IMR-90 (cell line): Measurements from ENCODE around the gene HOXA3. TPM values are rescaled to one million over a fixed set of nuclear protein-coding genes. Genes with fewer than 3 reads are reported as not detected.

Source experiments
- ATAC-seq: fragments of 200-7000 bp; cut with Tn5 transposase; 2 replicates; pipeline ENCODE4 v1.9.1; 2020; ENCODE audit warnings: low read depth, mild to moderate bottlenecking, moderate library complexity
- BruUV-seq: library from RNA; stranded (reverse); fragments of 400-500 nt; replicated peaks from 2 replicates; lab custom pipeline; 2021; lab: Mats Ljungman, UMichigan
- CTCF ChIA-PET: fragments of 300-600 bp; formaldehyde crosslinking; extraction: SDS; loops from one replicate; lab custom pipeline; 2021; ENCODE audit warnings: antibody characterized with exemption; lab: Yijun Ruan, JAX
- POLR2A ChIA-PET: fragments of 300-600 bp; sonication (Branson Sonifier 250); formaldehyde crosslinking; loops from one replicate; lab custom pipeline; 2022; ENCODE audit warnings: antibody characterized with exemption; ENCODE audit not compliant: unreplicated experiment; lab: Charles Lee
- DNase-seq: peaks from one replicate; pipeline ENCODE4 v3.0.0; 2013
- H2AFZ ChIP-seq: replicated peaks from 2 replicates; pipeline ENCODE3; 2013; ENCODE audit warnings: low read length, mild to moderate bottlenecking; ENCODE audit not compliant: poor library complexity
- H2AK5ac ChIP-seq: 2 replicates; pipeline ENCODE4 v1.6.1; 2013; ENCODE audit warnings: low read depth, low read length, inconsistent platforms
- H2AK9ac ChIP-seq: replicated peaks from 2 replicates; pipeline ENCODE3; 2013; ENCODE audit warnings: mild to moderate bottlenecking, low read depth, low read length, moderate library complexity; ENCODE audit not compliant: poor library complexity
- H2BK120ac ChIP-seq: 2 replicates; pipeline ENCODE4 v1.6.1; 2013; ENCODE audit warnings: low read depth, low read length, inconsistent platforms
- H2BK15ac ChIP-seq: 3 replicates; pipeline ENCODE4 v1.6.1; 2013; ENCODE audit warnings: low read depth, low read length, inconsistent platforms
- H2BK20ac ChIP-seq: 2 replicates; pipeline ENCODE4 v1.6.1; 2013; ENCODE audit warnings: low read depth, mild to moderate bottlenecking, inconsistent platforms, low read length, moderate library complexity
- H2BK5ac ChIP-seq: 2 replicates; pipeline ENCODE4 v1.6.1; 2013; ENCODE audit warnings: mild to moderate bottlenecking, low read depth, low read length, inconsistent platforms; ENCODE audit not compliant: poor library complexity, severe bottlenecking
- H3K14ac ChIP-seq: replicated peaks from 2 replicates; pipeline ENCODE4 v1.6.1; 2013; ENCODE audit warnings: low read depth, low read length, inconsistent platforms
- H3K18ac ChIP-seq: 2 replicates; pipeline ENCODE4 v1.6.1; 2013; ENCODE audit warnings: low read depth, low read length, control low read depth
- H3K23ac ChIP-seq: 2 replicates; pipeline ENCODE4 v1.6.1; 2013; ENCODE audit warnings: low read depth, low read length, inconsistent platforms
- H3K27ac ChIP-seq: 2 replicates; pipeline ENCODE4 v1.5.1; 2013; ENCODE audit warnings: mild to moderate bottlenecking, control low read depth, low read length; ENCODE audit not compliant: insufficient read depth
- H3K27me3 ChIP-seq: 2 replicates; pipeline ENCODE4 v1.6.1; 2013; ENCODE audit warnings: low read length; ENCODE audit not compliant: control insufficient read depth, insufficient read depth
- H3K36me3 ChIP-seq: 2 replicates; pipeline ENCODE4 v1.6.1; 2013; ENCODE audit warnings: low read length, mixed read lengths; ENCODE audit not compliant: control insufficient read depth, insufficient read depth
- H3K4ac ChIP-seq: 2 replicates; pipeline ENCODE4 v1.6.1; 2013; ENCODE audit warnings: low read depth, low read length, inconsistent platforms
- H3K4me1 ChIP-seq: 2 replicates; pipeline ENCODE4 v1.6.1; 2013; ENCODE audit warnings: low read length, mixed read lengths; ENCODE audit not compliant: control insufficient read depth, insufficient read depth
- H3K4me2 ChIP-seq: 2 replicates; pipeline ENCODE4 v1.6.1; 2013; ENCODE audit warnings: low read depth, mild to moderate bottlenecking, control low read depth, low read length, moderate library complexity
- H3K4me3 ChIP-seq: 2 replicates; pipeline ENCODE4 v1.5.1; 2013; ENCODE audit warnings: low read depth, mild to moderate bottlenecking, control low read depth, low read length, moderate library complexity; ENCODE audit not compliant: insufficient read depth
- H3K56ac ChIP-seq: 2 replicates; pipeline ENCODE4 v1.6.1; 2013; ENCODE audit warnings: low read length, inconsistent platforms; ENCODE audit not compliant: insufficient read depth; ENCODE audit errors: extremely low read depth
- H3K79me1 ChIP-seq, 2 experiments: 2 replicates each; pipeline ENCODE4 v1.6.1; 2013; ENCODE audit warnings: low read length in 2 of 2, inconsistent platforms in 1 of 2, low read depth in 1 of 2
- H3K9ac ChIP-seq: 2 replicates; pipeline ENCODE4 v1.6.1; 2013; ENCODE audit warnings: low read depth, low read length, control low read depth
- H3K9me1 ChIP-seq: 2 replicates; pipeline ENCODE4 v1.6.1; 2013; ENCODE audit warnings: low read length, inconsistent platforms; ENCODE audit not compliant: insufficient read depth
- H3K9me3 ChIP-seq: 2 replicates; pipeline ENCODE4 v1.6.1; 2013; ENCODE audit warnings: low read length; ENCODE audit not compliant: control insufficient read depth, insufficient read depth
- H4K20me1 ChIP-seq: 2 replicates; pipeline ENCODE4 v1.6.1; 2013; ENCODE audit warnings: low read length, inconsistent platforms; ENCODE audit not compliant: insufficient read depth
- H4K5ac ChIP-seq: 2 replicates; pipeline ENCODE4 v1.6.1; 2013; ENCODE audit warnings: mild to moderate bottlenecking, low read depth, low read length, control low read depth
- H4K8ac ChIP-seq, 2 experiments: 2 replicates each; pipeline ENCODE4 v1.6.1; 2013; ENCODE audit warnings: low read depth in 2 of 2, low read length in 2 of 2, control low read depth in 1 of 2, inconsistent platforms in 1 of 2
- H4K91ac ChIP-seq: 2 replicates; pipeline ENCODE4 v1.6.1; 2013; ENCODE audit warnings: low read depth, low read length, inconsistent platforms; ENCODE audit not compliant: insufficient read depth
- CHD1 ChIP-seq: IDR thresholded peaks from 2 replicates; pipeline ENCODE4 v1.6.1; 2012; ENCODE audit warnings: low read depth, low read length, improper control_type of control experiment
- MAFK ChIP-seq: IDR thresholded peaks from 2 replicates; pipeline ENCODE4 v1.6.1; 2012; ENCODE audit warnings: low read depth, low read length, improper control_type of control experiment
- WGBS, 2 experiments: methylation state at CpG; one replicate each; pipeline versions ENCODE4 v1.1.5 to v1.1.7; 2013; ENCODE audit warnings: missing lambda C conversion rate in 2 of 2; ENCODE audit not compliant: insufficient read length in 1 of 2; ENCODE audit errors: extremely low coverage in 2 of 2; 5-methylcytosine and 5-hydroxymethylcytosine counted together
- dilution Hi-C: fragments of 300-500 bp; cut with HindIII; formaldehyde crosslinking; loops from one replicate; pipeline ENCODE4 v1.14.3; 2018; ENCODE audit warnings: low sequenced_read_pairs; ENCODE audit not compliant: unreplicated experiment
- in situ Hi-C: fragments of 300-500 bp; cut with MboI; formaldehyde crosslinking; loops from 3 replicates; pipeline ENCODE4 v1.14.3; 2019; ENCODE audit warnings: low sequenced_read_pairs, inconsistent platforms, mixed read lengths
- intact Hi-C: fragments of 100-400 bp; cut with micrococcal nuclease; formaldehyde crosslinking; loops from 2 replicates; pipeline ENCODE4 v1.10.0; 2022
- polyA plus RNA-seq, 3 experiments: library from polyadenylated mRNA; depleted of rRNA; stranded (reverse); fragments of >200 nt; gene quantifications; 2 replicates each; pipeline ENCODE4 v1.2.3, GENCODE V29; 2012; ENCODE audit warnings: low replicate concordance in 1 of 3
- total RNA-seq: library from RNA; depleted of rRNA; stranded (reverse); fragments of >200 nt; gene quantifications from 2 replicates; pipeline ENCODE4 v1.2.3, GENCODE V29; 2012

HOXA3 gene
- total and polyA plus RNA-seq, 2 of the 4 experiments (the other 2 are of a cell fraction), result 0.90 to 5.4 TPM

- peak; percentile 33; the same call in 1 of the 2 replicates for TF ChIP-seq CHD1
- TF ChIP-seq MAFK, result no peak
- Histone ChIP-seq H2AFZ (peak overlapping the region; percentile 87), H3K18ac (peak overlapping the region; percentile 95), H2AK5ac (0 out of 2 replicates have a peak overlapping the region, but pooled peaks have one; percentile 42), H3K79me1 (peaks cover 0 to 31% of the 10 kb centered on the region in 2 experiments; a peak in 2 of 4 replicates), H2BK20ac (peak overlapping the region; percentile 63), H3K9me1 (no peaks in the 10 kb centered on the region), H3K56ac (peak overlapping the region; percentile 83), H4K20me1 (no peaks in the 10 kb centered on the region), H3K4me1 (peaks cover 15% of the 10 kb centered on the region), H4K91ac (peak overlapping the region; percentile 90), H3K27me3 (no peaks in the 10 kb centered on the region), H3K27ac (peak overlapping the region; percentile 94), H2BK5ac (peak overlapping the region; percentile 35), H4K5ac (peak overlapping the region; percentile 97), H3K14ac (peak overlapping the region; percentile 92), H3K4me2 (peak overlapping the region; percentile 94), H3K9me3 (no peaks in the 10 kb centered on the region), H2BK15ac (peak overlapping the region; percentile 97; the same call in 2 of the 3 replicates), H2AK9ac (peak overlapping the region; percentile 63), H4K8ac (peak overlapping the region; percentile 69 to 87), H3K4me3 (peak overlapping the region; percentile 30), H3K23ac (peak overlapping the region; percentile 97), H3K4ac (peak overlapping the region; percentile 93), H3K9ac (peak overlapping the region; percentile 89), H3K36me3 (peaks cover 9% of the 10 kb centered on the region), H2BK120ac (peak overlapping the region; percentile 93)
- in situ Hi-C loops, result loop anchor here (5.0 to 10.0 kb wide), 3 partner anchors 37 to 945 kb away; partner anchors contain the start of gene HOXA2
- dilution Hi-C loops, result no loop called here
- 2% methylated on average over 32 of the region's 53 CpGs; no CpG with 5 or more reads in 1 of the 2 experiments for WGBS, 2 experiments
- DNase-seq (no peak), ATAC-seq (no peak)
- intact Hi-C loops, result loop anchor here (5.0 kb wide), 1 partner anchor 1247 kb away; no protein-coding TSS in a partner anchor
- no TSS peak for BruUV-seq
- POLR2A ChIA-PET, result no interaction called here
- CTCF ChIA-PET, result interaction anchor here (0.6 kb wide), 1 partner anchor 458 kb away, joined by 3 read pairs; no protein-coding TSS in a partner anchor
These were observed 12.9 kb downstream of the HOXA3 start for GRCh38 chr7:27139334-27140125.
